Measurements from ENCODE around the gene UBAC2.

The UBAC2 gene

DNA sequence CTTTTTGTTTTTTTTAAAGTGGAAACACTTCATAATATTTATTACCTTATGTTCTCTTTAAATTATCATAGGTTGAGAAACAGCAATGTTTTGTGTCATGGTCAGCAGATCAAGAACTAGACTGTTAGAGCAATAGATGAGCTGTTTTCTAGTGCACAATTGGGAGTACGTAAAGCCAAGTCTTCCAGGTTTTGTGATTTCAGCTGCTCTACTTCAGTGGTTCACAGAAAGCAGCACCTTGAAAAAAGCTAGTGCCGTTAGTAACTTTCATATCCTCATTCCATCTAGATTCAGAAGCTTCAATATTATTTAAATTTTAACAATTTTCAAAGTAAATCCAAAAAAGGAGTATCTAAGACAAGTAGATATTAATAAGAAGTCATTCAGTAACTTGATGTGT is 55.6 kb downstream of the UBAC2 start:
- H3K36me3 ChIP-seq (replicated peaks) = peaks cover 2% of the 10 kb centered on the region

DNA sequence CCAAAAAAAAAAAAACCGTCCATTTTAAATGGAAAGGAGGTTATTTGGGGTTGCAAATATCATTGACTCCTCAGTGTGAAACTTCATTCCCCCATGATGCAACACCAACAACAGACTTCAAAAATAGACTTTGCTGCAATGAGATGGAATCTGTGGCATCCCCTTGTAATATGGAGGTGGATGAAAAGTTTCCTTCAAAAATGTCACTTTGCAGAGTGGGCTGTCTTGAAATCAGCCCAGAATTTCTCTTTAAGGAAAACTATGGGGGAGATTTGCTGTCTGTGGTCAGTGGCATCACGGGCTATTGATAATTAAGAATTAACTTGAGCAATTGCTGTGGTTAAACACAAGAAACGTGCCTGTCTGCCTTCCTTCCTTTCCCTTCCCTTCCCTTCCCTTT is 56.1 kb downstream of the UBAC2 start:
- Histone ChIP-seq H3K27me3 (replicated peaks) (no peaks in the 10 kb centered on the region), H3K27ac (no peak overlapping the region), H3K36me3 (replicated peaks) (peaks cover 2% of the 10 kb centered on the region), H3K4me3 (ENCODE audit: low read depth, low read length) (no peak overlapping the region)
- in situ Hi-C loops (cut with HindIII; ENCODE audit: low pct_ligation_motif_present, low sequenced_read_pairs) = no loop called here
- DNase-seq = no peak
- TF ChIP-seq, protein P1, sequence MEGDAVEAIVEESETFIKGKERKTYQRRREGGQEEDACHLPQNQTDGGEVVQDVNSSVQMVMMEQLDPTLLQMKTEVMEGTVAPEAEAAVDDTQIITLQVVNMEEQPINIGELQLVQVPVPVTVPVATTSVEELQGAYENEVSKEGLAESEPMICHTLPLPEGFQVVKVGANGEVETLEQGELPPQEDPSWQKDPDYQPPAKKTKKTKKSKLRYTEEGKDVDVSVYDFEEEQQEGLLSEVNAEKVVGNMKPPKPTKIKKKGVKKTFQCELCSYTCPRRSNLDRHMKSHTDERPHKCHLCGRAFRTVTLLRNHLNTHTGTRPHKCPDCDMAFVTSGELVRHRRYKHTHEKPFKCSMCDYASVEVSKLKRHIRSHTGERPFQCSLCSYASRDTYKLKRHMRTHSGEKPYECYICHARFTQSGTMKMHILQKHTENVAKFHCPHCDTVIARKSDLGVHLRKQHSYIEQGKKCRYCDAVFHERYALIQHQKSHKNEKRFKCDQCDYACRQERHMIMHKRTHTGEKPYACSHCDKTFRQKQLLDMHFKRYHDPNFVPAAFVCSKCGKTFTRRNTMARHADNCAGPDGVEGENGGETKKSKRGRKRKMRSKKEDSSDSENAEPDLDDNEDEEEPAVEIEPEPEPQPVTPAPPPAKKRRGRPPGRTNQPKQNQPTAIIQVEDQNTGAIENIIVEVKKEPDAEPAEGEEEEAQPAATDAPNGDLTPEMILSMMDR (IDR thresholded peaks at IDR 0.05; ENCODE audit: low read depth, low read length, missing control alignments) = no peak

More for the DNA sequence above, 55.6 kb downstream of the UBAC2 start:
- no peaks in the 10 kb centered on the region for H3K27me3 ChIP-seq (replicated peaks)
- no peak for DNase-seq
- H3K27ac ChIP-seq = no peak overlapping the region
- TF ChIP-seq, protein P1 (IDR thresholded peaks at IDR 0.05; ENCODE audit: low read depth, low read length, missing control alignments) = no peak
- in situ Hi-C loops (cut with HindIII; ENCODE audit: low pct_ligation_motif_present, low sequenced_read_pairs) = no loop called here
- no peak overlapping the region for H3K4me3 ChIP-seq (ENCODE audit: low read depth, low read length)

DNA sequence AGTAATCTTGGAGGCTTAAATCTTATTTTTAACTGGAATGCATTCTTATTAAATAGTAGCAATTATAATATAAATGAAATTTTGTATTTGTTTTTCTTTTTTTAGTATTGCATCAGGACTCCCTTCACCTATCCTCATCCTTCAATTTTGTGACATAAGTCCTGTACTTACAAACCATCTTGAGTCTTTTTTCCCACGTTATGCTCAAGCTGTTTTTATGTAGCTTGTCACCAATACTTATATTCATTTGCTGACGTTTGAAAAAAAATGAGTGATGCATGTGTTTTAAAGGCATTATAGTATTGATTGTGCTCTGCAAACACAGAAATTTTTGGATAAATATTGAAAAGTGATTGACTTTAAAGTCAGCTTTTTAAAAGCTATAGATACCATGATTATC is 56.6 kb downstream of the UBAC2 start:
- Histone ChIP-seq H3K4me3 (ENCODE audit: low read depth, low read length) (no peak overlapping the region), H3K36me3 (replicated peaks) (peaks cover 2% of the 10 kb centered on the region), H3K27ac (no peak overlapping the region), H3K27me3 (replicated peaks) (no peaks in the 10 kb centered on the region)
- in situ Hi-C loops (cut with HindIII; ENCODE audit: low pct_ligation_motif_present, low sequenced_read_pairs) = no loop called here
- DNase-seq = no peak
- TF ChIP-seq, protein P1 (IDR thresholded peaks at IDR 0.05; ENCODE audit: low read depth, low read length, missing control alignments) = no peak

DNA sequence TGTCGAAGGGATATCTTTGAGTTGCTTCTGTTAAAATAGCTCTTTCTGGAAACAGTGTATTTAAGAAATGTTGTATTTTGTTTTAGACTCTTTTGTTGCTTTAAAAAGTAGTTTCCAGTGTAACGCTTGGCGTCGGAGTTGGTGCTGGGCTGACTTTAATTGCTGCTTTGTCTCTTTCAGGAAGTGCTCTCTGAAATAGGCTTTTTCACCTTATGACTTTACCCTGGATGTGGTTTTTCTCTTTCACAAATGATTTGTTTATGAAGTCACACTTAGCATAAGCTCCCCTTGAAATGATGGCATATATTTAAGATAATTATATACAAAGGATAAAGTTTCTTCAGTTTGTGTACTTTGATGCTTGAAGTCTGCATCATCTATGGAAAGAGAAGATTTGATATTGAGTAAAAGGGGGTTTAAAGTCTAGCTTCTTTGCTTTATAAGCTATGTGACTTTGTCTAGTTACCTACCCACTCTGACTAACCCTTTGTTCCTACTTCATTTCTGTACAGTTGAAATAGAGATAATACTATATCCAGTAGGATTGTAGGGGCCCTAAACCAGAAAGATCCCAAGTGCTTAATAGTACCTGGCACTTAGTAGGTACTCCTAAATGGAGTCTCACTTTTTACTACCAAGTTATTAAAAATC is 57.7 kb downstream of the UBAC2 start, which contains the start of gene GPR18:
GPR18 (minus strand) TSS at position 170 of the 651 bp plus-strand sequence. CDS start 2,507 bp downstream, outside the sequence.
- no peak for DNase-seq
- peaks cover 2% of the 10 kb centered on the region for H3K36me3 ChIP-seq (replicated peaks)
- no peak within 1 kb of the TSS for H3K27ac ChIP-seq
- in situ Hi-C loops (cut with HindIII; ENCODE audit: low pct_ligation_motif_present, low sequenced_read_pairs) = no loop called here
- no peaks in the 10 kb centered on the region for H3K27me3 ChIP-seq (replicated peaks)
- H3K4me3 ChIP-seq (ENCODE audit: low read depth, low read length) = no peak within 1 kb of the TSS
- TF ChIP-seq, protein P1 (IDR thresholded peaks at IDR 0.05; ENCODE audit: low read depth, low read length, missing control alignments) = no peak

DNA sequence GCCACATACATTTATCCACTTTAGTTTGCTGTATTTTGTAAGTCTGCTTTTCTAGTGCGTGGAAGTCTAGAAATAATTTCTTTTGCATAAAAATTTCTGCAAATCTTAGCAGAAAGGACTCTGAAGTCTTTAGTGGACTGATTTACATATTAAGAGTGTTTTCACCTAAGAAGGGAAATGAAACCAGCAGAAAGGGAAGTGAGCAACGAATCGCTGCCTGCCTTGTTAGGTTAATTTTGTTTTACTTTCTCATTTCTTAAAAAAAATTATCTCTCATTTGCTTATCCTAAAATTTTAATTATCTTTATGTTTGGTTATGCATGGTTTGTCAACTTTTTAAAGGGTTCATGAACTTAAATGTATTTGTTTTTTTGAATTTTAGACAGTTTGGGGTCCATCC is 58.3 kb downstream of the UBAC2 start:
- Histone ChIP-seq H3K36me3 (replicated peaks) (peaks cover 2% of the 10 kb centered on the region), H3K27ac (no peak overlapping the region), H3K4me3 (ENCODE audit: low read depth, low read length) (no peak overlapping the region), H3K27me3 (replicated peaks) (no peaks in the 10 kb centered on the region)
- in situ Hi-C loops (cut with HindIII; ENCODE audit: low pct_ligation_motif_present, low sequenced_read_pairs) = no loop called here
- TF ChIP-seq, protein P1 (IDR thresholded peaks at IDR 0.05; ENCODE audit: low read depth, low read length, missing control alignments) = no peak
- no peak for DNase-seq

DNA sequence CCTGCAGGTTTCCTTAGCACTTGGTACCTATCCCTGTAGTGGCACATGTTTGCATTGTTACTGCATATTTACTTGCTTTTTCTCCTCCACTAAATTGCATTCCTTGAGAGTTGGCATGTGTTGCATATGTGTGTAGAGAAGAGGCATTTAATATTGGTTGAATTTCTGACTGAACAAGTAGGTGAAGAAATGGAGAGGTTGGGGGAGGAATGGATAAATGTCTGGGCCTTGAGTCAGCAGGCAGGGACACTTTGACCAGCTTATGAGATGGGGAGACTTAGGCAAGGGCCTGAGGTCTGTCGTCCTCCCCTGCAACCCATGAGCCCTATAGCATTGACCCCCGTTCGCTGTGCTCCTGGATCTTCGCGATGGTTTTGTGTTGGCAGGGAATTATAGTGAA is 59.6 kb downstream of the UBAC2 start:
- TF ChIP-seq, protein P1 (IDR thresholded peaks at IDR 0.05; ENCODE audit: low read depth, low read length, missing control alignments) = no peak
- H3K4me3 ChIP-seq (ENCODE audit: low read depth, low read length) = no peak overlapping the region
- H3K27me3 ChIP-seq (replicated peaks) = no peaks in the 10 kb centered on the region
- no peak overlapping the region for H3K27ac ChIP-seq
- DNase-seq = no peak
- in situ Hi-C loops (cut with HindIII; ENCODE audit: low pct_ligation_motif_present, low sequenced_read_pairs) = no loop called here
- H3K36me3 ChIP-seq (replicated peaks) = no peaks in the 10 kb centered on the region
